GM18861 (cell line): Measurements from ENCODE around the gene SHANK3.
"Not testable (repeated sequence)": the region's sequence is repeated elsewhere in the genome, so short reads cannot be mapped to it uniquely, and the experiment has no call there.

Experiments
- ATAC-seq: cut with Tn5 transposase; IDR thresholded peaks from one replicate; pipeline ENCODE4 v1.9.1; 2021; ENCODE audit not compliant: unreplicated experiment

SHANK3 gene

DNA sequence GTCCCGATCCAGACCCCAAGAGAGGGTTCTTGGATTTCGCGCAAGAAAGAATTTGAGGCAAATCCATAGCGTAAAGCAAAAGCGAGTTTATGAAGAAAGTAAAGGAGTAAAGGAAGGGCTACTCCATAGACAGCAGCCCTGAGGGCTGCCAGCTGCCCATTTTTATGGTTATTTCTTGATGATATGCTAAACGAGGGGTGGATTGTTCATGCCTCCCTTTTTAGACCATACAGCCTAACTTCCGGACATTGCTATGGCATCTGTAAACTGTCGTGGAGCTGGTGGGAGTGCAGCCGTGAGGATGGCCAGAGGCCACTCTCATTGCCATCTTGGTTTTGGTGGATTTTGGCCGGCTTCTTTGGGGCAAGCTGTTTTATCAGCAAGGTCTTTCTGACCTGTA is 19.4 kb upstream of the SHANK3 start:
- no peak for ATAC-seq

DNA sequence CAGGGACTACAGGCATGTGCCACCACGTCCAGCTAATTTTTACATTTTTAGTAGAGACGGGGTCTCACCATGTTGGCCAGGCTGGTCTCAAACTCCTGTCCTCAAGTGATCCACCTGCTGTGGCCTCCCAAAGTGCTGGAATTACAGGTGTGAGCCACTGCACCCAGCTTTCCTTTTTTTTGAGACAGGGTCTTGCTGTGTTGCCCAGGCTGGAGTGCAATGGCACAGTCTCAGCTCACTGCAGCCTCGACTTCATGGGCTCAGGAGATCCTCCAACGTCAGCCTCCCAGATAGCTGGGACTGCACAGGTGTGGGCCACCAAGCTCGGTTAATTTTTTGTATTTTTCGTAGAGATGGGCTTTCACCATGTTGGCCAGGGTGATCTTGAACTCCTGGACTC is 18.0 kb upstream of the SHANK3 start:
- ATAC-seq = not testable (repeated sequence)

DNA sequence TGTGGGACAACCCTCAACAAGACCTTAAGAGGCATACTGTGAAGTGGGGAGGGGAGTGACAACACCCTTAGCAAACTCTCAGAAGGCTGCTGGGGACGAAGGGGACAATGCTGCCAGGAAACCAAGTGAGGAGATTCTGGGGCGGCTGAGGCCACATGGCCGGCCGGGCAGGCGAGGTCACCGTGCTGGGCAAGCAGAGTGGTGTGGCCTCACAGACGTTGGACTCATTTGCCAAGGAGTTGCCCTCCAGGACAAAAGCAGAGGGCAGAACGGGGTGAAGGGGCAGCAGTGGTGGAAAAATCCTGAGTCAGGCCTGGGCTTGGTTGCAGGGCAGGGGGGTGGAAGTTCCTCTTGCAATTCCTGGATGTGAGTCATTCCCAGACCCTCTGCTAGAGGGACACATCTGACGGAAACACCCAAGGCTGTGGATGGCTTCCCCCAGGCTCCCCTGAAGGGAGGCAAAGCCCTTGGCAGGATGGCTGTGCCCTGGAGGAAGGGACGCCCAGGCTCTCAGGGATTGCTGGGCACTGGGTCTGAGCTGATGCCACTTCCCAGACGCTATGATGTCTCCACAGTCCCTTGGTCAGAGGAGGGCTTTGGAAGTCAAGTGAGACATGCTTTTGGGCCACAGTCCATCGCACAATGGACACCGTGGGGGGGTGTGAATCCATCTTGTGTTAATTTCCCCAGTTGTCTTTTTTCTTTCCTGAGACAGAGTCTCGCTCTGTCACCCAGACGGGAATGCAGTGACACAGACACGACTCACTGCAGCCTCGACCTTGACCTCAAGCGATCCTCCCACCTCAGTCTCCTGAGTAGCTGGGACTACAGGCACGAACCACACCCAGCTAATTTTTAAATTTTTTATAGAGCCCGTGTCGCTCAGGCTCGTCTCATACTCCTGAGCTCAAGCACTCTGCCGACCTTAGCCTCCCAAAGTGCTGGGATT is 16.2 kb upstream of the SHANK3 start:
- ATAC-seq = no peak

DNA sequence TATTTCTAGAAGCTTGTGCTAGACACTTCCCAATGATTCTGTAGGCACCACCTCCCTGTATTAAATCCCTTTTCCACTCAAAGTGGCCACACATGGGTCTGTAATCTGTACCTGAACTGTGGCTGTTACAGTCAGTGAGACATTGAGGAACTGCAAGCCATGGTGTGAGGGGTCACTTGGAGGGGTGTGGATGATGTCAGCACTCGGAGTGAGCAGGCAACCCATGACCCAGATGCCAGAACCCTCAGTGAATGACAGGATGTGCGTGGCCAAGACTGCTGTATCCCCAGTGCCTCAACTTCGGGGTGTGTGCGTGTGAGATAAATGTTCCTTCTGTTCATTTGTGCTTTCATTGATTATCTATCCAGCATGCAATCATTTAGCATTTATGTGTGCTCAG is 14.7 kb upstream of the SHANK3 start:
- ATAC-seq = no peak

DNA sequence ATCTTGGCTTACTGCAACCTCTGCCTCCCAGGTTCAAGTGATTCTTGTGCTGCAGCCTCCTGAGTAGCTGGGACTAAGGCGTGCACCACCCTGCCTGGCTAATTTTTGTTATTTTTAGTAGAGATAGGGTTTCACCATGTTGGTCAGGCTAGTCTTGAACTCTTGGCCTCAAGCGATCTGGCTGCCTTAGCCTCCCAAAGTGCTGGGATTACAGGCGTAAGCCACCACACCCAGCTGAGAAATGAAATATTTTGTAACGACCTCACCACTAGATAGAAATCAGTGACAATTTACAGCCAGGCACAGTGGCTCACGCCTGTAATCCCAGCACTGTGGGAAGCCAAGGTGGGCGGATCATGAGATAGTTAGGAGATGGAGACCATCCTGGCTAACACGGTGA is 12.9 kb upstream of the SHANK3 start:
- not testable (repeated sequence) for ATAC-seq

DNA sequence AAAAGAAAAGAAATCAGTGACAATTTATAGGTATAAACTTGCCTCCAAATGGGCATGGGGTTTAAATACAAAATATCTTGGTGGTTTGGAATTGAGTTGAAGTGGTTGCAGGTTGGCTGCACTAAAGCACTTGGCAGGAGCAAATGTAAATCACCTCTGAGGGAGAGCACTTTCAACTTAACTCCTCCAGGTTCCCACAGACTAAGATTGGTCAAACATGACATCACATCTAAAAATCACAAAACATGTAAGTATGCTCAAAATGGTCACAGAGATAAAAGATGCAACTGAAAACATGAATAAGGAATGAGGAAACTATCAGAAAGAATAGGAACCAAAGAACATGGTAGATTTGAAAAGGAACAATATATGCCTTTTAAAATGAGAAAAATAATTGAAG is 12.3 kb upstream of the SHANK3 start:
- no peak for ATAC-seq

DNA sequence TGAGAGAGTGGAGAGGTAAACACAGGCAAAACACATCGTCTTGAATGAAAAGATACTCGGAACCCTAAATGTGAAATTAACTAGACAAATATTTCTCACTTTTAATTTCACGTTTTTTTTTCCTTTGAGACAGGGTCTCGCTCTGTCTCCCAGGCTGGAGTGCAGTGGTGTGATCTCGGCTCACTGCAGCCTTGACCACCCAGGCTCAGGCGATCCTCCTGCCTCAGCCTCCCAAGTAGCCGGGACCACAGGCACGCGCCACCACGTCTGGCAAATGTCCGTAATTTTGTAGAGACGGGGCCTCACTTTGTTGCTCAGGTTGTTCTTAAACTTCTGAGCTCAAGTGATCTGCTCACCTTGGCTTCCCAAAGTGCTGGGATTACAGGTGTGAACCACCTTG is 7.4 kb upstream of the SHANK3 start:
- ATAC-seq = no peak

DNA sequence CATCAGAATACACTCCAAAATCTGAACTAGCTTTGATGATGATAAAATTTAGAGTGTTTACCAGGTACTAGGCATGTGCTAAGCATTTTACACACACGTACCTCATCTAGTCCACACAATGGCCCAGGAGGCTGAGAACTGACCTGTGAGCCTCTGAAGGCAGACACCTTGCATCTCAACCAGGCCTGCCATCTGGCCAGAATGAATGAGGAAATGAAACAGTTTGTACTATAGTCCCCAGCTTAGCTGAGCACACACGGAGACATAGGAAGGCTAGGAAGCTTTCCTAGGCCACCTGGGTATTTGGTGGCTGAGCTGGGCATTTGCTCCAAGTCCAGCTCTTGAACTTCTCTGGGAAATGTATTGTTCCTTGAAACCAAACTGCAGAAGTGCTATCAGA is 6.9 kb upstream of the SHANK3 start:
- ATAC-seq = no peak

DNA sequence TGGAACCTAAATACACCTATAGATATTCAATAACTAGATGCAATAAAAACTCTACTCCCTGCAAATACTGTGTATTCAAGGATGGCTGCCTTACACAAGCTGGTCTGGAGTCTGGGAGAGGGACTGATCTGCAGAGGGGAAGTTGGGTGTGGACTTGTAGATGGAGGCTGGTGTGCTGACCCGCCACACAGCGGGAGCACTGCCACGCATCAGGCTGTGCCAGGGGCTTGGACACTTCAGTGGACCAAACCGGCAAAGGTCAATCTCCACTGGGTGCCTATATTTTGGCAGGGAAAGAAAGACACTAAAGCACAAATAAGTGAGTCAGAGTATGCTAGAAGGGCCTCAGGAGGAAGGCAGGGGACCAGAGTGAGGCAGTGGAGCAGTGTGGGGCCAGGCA is 2.1 kb upstream of the SHANK3 start:
- ATAC-seq = no peak

DNA sequence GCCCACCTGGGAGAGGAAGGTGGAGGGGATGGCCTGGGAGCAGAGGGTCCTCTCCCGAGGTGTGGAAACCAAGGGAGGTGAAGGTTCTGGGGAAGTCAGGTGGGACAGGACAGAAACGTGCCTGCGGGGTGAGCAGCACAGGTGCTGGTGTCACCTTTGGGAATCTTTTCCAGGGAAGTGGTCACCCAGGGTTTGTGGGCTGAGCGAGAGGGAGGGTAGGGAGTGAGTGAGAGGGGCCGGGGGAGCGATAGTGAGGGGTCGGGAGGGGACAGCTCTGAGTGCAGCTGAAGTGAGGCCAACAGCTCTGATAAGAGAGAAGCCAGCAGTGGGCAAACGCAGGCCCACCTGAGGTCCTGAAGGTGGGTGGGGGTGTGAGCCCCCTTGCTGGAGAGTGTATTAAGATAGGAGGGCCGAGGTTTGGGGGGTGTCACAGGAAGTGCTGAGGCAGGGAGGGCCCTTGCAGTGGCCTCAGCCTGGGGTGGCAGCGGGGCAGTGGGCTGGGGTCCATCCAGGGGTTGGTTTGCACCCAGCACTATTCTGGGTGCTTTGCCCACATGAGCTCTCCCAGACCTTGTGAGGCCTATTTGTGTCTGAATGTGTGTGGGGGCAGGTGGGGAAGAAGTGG is 1.6 kb upstream of the SHANK3 start:
- no peak for ATAC-seq

DNA sequence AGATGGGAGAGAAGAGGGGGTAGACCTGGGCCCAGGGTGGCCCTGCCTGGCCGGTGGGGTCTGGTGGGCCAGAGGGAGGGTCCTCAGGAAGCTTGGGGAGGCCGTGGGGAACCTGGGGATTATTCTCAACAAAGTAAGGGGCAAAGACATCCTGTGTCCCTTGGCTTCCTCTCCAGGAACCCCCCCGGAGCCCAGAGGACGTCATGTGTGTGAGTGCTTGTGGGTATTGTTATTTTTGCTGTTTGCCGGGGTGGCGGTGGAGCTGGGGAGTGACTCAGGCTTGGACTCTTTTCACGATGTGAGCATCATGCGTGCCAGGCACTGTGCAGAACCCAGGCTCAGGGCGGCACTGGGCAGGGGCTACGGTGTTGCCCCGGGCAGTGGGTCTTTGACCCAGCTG is 982 bp upstream of the SHANK3 start:
- no peak for ATAC-seq

DNA sequence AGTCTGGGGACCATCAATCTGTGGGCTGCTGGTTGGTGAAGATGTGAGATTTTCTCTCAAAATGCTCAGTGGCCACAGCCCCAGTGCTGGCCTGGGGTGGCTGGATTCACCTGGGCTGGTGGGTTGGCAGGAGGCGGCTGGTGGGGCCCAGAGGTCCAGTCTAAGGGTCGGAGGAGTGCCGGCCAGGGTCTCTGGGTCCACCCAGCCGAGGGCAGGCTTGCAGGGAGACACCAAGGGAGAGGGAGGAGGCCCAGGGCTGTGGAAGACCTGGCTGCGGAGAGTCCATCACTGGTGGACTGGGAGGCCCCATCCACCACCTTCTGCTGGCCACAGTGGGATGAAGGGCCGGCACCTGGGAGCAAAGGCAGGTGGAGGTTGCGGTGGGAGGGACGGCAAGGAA is 582 bp upstream of the SHANK3 start:
- no peak for ATAC-seq

DNA sequence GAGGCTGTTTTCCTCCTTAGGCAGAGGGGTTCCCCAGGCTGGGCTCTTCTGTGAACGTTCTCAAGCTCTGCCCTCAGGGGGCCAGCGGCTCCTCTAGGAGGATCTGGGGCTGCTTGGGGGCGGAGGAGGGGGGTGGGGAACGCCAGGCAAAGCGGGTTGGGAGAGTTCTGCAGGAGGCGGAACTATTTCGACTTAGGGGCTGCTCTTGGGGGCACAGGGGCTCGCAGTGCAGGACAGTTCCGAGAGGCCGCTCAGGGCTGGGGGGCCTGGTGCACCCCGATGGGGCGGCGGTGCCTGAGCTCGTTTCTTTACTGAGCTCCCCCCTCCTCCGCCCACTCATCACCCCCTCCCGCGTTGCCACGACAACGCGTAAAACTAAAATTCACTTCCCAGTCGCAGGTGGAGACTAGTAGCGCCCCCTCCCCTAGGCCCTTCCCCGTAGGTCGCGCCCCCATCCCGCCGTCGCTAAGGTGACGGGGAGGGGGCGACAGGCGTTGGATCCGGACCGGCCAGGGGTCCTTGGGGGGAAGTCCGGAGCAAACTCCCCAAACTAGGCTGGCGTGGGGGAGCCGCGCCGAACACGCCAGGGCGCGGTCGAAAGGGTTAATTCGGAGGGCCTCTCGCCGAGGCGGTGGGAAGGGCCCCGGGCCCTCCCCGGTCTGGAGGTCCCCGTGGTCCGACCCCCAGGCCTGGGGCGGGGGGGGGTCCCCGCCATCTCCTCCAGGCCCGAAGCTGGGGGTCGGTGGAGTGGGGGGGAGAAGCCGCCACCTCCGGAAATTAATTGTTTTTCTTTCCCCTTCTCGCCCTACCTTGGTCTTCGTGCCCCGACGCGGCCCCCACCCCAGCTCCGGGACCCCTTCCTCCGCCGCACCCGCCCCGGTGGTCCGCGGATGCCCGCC is 857 bp downstream of the SHANK3 start:
- ATAC-seq = no peak

DNA sequence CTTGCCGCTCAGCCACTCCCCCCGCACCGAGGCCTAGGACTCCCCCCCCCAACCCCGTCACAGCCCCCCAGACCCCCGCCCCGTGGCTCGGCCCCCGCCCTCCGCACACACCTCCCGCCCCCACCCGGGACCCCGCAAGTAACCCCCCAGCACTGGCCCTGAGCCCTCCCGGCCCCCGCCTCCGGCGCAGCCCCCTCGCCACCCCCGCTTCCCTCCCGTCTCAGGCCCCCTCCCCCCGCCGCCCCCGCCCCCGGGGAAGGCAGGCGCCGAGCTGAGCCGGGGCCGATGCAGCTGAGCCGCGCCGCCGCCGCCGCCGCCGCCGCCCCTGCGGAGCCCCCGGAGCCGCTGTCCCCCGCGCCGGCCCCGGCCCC is 1.5 kb downstream of the SHANK3 start:
- no peak for ATAC-seq

DNA sequence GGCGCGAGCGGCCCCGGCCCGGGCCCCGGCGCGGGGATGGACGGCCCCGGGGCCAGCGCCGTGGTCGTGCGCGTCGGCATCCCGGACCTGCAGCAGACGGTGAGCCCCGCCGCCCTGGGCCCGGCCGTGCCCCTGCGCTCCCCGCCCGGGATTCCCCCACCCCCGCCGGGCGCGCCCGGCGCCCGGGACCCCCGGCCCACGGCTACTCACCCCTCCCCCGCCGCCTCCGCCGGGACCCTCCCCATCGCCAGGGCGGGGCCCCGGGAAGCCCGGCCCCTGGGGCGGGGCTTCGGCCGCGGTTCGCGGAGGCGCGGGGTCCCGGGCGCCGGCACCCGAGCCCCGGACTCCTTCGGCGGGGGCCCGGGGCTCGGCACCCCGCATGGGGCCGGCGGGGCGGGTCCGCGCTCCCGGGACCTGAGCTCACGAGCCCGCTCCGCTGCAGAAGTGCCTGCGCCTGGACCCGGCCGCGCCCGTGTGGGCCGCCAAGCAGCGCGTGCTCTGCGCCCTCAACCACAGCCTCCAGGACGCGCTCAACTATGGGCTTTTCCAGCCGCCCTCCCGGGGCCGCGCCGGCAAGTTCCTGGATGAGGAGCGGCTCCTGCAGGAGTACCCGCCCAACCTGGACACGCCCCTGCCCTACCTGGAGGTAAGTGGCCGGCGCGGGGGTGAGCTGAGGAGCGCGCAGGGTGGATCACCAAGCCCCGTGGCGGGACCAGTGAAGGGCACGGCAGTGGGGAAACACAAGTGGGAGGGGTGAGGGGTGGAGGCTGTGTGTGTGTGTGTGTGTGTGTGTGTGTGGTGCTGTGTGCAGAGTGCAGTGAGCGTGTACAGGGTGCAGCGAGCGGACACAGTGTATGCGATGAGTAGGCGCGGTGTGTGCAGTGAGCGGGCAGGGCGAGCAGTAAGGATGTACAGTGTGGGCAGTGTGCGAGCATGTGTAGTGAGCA is 2.3 kb downstream of the SHANK3 start:
- ATAC-seq = no peak

DNA sequence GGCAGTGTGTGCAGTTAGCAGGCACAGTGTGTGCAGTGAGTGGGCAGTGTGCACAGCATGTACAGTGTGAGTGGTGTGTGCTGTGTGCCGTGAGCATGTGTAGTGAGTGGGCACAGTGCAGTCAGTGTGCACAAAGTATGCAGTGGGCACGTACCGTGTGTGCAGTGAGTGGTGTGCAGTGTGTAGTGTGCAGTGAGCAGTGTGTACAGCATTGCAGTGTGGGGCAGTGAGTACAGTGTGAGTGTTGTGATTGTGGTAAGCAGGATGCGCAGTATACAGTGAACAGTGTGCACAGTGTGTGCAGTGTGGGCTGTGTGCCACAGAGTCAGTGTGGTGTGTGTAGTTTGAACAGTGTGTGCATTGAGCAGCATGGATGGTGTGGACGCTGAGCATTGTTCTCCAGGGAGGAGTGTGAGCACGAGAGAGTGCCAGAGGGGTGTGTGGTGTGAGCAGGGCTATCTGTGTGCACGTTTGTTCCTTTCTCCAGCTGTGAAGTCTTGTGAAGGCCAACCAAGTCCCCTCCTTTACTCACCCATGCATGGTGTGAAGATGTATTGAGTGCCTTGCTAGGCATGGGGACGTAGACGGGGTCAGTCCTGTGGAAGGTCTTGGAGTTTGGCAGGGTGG is 3.0 kb downstream of the SHANK3 start:
- no peak for ATAC-seq

DNA sequence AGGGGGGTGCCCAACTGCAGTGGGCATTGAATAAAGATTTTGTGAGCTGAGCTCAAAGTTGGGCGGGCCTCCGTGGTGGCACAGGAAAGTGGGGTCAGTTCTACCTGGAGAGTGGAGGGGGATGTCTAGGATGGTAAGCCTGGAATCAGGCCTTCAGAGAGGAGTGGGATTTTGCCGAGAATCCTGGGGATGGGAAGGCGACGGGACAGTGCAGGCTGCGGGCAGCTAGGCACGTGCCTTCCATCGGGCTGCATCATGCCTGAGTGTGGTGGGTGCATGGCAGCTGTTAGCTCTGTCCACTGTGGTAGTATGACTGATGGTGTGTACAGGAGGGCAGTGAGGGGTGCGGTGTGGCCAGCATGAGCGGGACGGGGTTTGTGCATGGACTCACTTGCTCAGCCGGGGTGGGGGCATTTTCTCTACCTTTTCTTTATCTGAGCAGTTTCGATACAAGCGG is 3.6 kb downstream of the SHANK3 start:
- ATAC-seq = no peak

DNA sequence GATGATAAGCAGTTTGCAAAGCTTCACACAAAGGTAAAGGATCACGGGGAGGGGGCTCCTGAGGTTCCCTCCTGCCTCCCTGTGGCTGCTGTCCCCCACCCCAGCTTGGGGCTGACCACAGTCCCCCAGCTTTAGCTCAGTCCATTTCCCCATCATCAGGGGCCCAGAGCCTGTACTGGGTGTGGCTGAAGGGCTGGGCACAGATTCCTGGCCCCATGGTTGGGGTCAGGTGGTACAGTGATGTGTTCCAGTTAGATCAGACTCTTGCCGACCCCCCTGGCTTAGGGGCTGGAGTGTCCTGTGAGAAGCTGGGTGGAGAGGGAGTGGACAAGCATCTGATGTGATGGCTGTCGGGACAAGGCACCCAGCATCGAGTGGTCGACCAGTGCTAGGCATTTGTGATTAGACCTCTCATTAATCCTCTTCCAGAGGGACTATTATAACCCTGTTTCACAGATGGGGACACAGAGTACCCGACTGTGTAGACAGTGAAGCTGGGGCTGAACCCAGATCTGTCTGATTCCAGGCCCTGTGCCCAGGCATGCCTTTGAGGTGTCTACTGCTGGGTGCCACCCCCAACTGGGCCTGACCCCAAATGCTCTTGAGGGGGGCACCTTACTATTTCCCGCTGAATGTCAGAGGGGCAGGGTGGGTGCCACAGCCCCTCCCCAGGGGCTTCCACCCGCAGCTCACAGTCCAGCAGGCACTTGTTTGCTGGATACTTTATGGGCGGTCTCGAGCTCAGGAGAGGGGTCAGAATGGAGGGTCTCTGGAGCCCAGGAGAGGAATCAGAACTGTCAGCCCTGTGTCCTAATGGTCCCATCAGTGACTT is 4.3 kb downstream of the SHANK3 start:
- ATAC-seq = no peak
